Keratinocyte (primary cell): Measurements from ENCODE around the gene POU6F2. TPM values are rescaled to one million over a fixed set of nuclear protein-coding genes. Genes with fewer than 3 reads are reported as not detected.

Experiments
- DNase-seq: peaks from one replicate; pipeline ENCODE4 v3.0.0-alpha.2; 2011; ENCODE audit warnings: low read depth, missing footprints, low spot score
- FAIRE-seq: peaks from 2 replicates; lab custom pipeline; 2011; peaks lifted over from hg19 to GRCh38; lab: Jason Lieb, UNC
- H2AFZ ChIP-seq: 2 replicates; pipeline ENCODE4 v1.6.0; 2012; ENCODE audit warnings: low read length, control low read depth, inconsistent platforms; ENCODE audit not compliant: control insufficient read depth
- H3K27ac ChIP-seq: 2 replicates; pipeline ENCODE4 v1.5.1; 2011; ENCODE audit warnings: low read length; ENCODE audit not compliant: control insufficient read depth, insufficient read depth
- H3K27me3 ChIP-seq: 3 replicates; pipeline ENCODE4 v1.6.0; 2011; ENCODE audit warnings: low read length; ENCODE audit not compliant: control insufficient read depth, insufficient read depth; ENCODE audit errors: extremely low read depth
- H3K36me3 ChIP-seq, 2 experiments: 2 replicates in 1 of 2; 3 replicates in 1 of 2; pipeline ENCODE4 v1.5.1; 2011; ENCODE audit warnings: low read length in 2 of 2, mild to moderate bottlenecking in 1 of 2; ENCODE audit not compliant: control insufficient read depth in 2 of 2, insufficient read depth in 2 of 2; ENCODE audit errors: extremely low read depth in 1 of 2
- H3K4me1 ChIP-seq: 3 replicates; pipeline ENCODE4 v1.5.1; 2011; ENCODE audit warnings: low read length; ENCODE audit not compliant: control insufficient read depth, insufficient read depth; ENCODE audit errors: extremely low read depth
- H3K4me2 ChIP-seq: 3 replicates; pipeline ENCODE4 v1.6.0; 2011; ENCODE audit warnings: low read depth, low read length; ENCODE audit not compliant: control insufficient read depth, insufficient read depth; ENCODE audit errors: extremely low read depth
- H3K4me3 ChIP-seq, 3 experiments: fragments of 200-600 bp in 1 of 3; sonication (generic) in 1 of 3; 2 replicates in 2 of 3; 3 replicates in 1 of 3; pipeline ENCODE4 v1.5.1; 2011 to 2016; ENCODE audit warnings: low read length in 3 of 3, mild to moderate bottlenecking in 3 of 3, control low read depth in 2 of 3, inconsistent platforms in 1 of 3, low read depth in 1 of 3, mixed read lengths in 1 of 3, mixed run types in 1 of 3, moderate library complexity in 1 of 3; ENCODE audit not compliant: control insufficient read depth in 2 of 3, insufficient read depth in 2 of 3; ENCODE audit errors: extremely low read depth in 1 of 3
- H3K79me2 ChIP-seq: 2 replicates; pipeline ENCODE4 v1.6.0; 2012; ENCODE audit warnings: low read length; ENCODE audit not compliant: control insufficient read depth, insufficient read depth
- H3K9ac ChIP-seq: 3 replicates; pipeline ENCODE4 v1.6.0; 2011; ENCODE audit warnings: low read length; ENCODE audit not compliant: control insufficient read depth, insufficient read depth; ENCODE audit errors: extremely low read depth
- H3K9me1 ChIP-seq: 3 replicates; pipeline ENCODE4 v1.6.0; 2011; ENCODE audit warnings: low read length; ENCODE audit not compliant: control insufficient read depth, insufficient read depth; ENCODE audit errors: extremely low read depth
- H3K9me3 ChIP-seq: 2 replicates; pipeline ENCODE4 v1.5.1; 2012; ENCODE audit warnings: low read depth, low read length; ENCODE audit not compliant: control insufficient read depth
- H4K20me1 ChIP-seq: 3 replicates; pipeline ENCODE4 v1.6.0; 2011; ENCODE audit warnings: low read length; ENCODE audit not compliant: control insufficient read depth, insufficient read depth; ENCODE audit errors: extremely low read depth
- EZH2 ChIP-seq: IDR thresholded peaks from one replicate; pipeline ENCODE4 v1.6.1; 2012; ENCODE audit warnings: inconsistent platforms, mild to moderate bottlenecking, low read length, moderate library complexity
- dilution Hi-C: fragments of 300-500 bp; cut with MboI; formaldehyde crosslinking; loops from one replicate; pipeline ENCODE4 v1.7.0; 2020; ENCODE audit warnings: low sequenced_read_pairs; ENCODE audit not compliant: extremely low pct_ligation_motif_present
- polyA plus RNA-seq, 5 experiments: library from polyadenylated mRNA; depleted of rRNA in 3 of 5; stranded (reverse) in 3 of 5; stranded (forward) in 1 of 5; unstranded in 1 of 5; fragments of >200 nt; gene quantifications; 1 replicate in 1 of 5; 2 replicates in 3 of 5; 3 replicates in 1 of 5; pipeline versions ENCODE4 v1.2.1 to v1.2.3, GENCODE V29; 2011 to 2012; ENCODE audit warnings: missing spikeins in 2 of 5, low read depth in 1 of 5, low replicate concordance in 1 of 5
- TF ChIP-seq, protein P1 (sequence below), 3 experiments: IDR thresholded peaks in 1 of 3; conservative IDR thresholded peaks in 1 of 3; optimal IDR thresholded peaks in 1 of 3; 2 replicates in 2 of 3; 3 replicates in 1 of 3; pipeline versions ENCODE3 to v1.5.1; 2011; ENCODE audit warnings: low read length in 3 of 3, mild to moderate bottlenecking in 3 of 3, moderate library complexity in 2 of 3, control low read depth in 1 of 3, inconsistent platforms in 1 of 3; ENCODE audit not compliant: insufficient read depth in 2 of 3; ENCODE audit errors: extremely low read depth in 1 of 3

POU6F2 gene
- polyA plus RNA-seq, 1 donor (not counting 4 experiments of a cell fraction or from before 2014, with no cell fraction given): not detected

DNA sequence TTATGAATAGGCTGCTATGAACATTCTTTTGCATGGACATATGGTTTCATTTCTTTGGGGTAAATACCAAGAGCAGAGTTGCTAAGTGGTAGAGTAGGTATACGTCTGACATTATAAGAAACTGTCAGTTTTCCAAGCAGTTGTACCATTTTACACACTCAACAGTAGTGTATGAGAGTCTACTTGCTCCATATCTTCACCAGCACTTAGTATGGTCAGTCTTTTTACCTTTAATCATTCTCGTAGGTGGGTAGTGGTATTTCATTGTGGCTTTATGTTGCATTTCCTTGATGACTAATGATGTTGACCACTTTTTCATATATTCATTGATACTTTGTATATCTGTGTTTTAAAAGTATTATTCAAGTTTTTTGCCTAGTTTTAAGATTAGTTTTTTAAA is 45.1 kb downstream of the POU6F2 start:
- no peaks in the 10 kb centered on the region for H3K9me3 ChIP-seq
- dilution Hi-C loops: no loop called here

DNA sequence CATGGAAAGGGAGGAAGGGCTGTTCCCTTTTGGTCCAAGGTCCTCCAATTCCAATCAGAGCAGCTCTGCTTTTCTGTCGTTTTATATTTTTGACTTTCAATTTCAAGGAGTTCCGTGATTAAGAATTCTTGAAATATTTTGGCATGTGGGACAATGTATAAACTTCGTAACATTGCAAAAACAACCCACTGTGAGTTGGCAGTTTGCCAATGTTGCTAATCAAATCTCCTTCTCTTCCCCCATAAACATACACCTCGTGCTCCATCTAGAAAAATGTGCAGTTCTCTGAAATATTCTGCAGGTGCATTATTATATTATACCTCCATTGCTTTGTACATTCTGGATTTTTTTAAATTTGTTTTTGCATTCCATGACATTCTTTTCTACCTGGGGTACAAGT is 49.8 kb downstream of the POU6F2 start:
- dilution Hi-C loops: no loop called here
- no peak for FAIRE-seq

More for the DNA sequence above, 45.1 kb downstream of the POU6F2 start:
- H3K36me3 ChIP-seq: no peaks in the 10 kb centered on the region
- no peaks in the 10 kb centered on the region for H3K27me3 ChIP-seq
- no peaks in the 10 kb centered on the region for H3K79me2 ChIP-seq
- no peaks in the 10 kb centered on the region for H4K20me1 ChIP-seq
- H3K27ac ChIP-seq: no peak overlapping the region
- TF ChIP-seq EZH2: no peak
- TF ChIP-seq, protein P1, sequence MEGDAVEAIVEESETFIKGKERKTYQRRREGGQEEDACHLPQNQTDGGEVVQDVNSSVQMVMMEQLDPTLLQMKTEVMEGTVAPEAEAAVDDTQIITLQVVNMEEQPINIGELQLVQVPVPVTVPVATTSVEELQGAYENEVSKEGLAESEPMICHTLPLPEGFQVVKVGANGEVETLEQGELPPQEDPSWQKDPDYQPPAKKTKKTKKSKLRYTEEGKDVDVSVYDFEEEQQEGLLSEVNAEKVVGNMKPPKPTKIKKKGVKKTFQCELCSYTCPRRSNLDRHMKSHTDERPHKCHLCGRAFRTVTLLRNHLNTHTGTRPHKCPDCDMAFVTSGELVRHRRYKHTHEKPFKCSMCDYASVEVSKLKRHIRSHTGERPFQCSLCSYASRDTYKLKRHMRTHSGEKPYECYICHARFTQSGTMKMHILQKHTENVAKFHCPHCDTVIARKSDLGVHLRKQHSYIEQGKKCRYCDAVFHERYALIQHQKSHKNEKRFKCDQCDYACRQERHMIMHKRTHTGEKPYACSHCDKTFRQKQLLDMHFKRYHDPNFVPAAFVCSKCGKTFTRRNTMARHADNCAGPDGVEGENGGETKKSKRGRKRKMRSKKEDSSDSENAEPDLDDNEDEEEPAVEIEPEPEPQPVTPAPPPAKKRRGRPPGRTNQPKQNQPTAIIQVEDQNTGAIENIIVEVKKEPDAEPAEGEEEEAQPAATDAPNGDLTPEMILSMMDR (optimal IDR thresholded peaks at IDR 0.05 in 1 of 3, IDR thresholded peaks at IDR 0.05 in 1 of 3, conservative IDR thresholded peaks at IDR 0.05 in 1 of 3; ENCODE audit: extremely low read depth in 1 of 3, insufficient read depth in 2 of 3, low read length in 3 of 3): no peak
- no peak overlapping the region for H3K9ac ChIP-seq
- no peak overlapping the region for H2AFZ ChIP-seq
- no peak for DNase-seq
- H3K4me3 ChIP-seq: no peak overlapping the region
- H3K9me1 ChIP-seq: no peaks in the 10 kb centered on the region
- no peak overlapping the region for H3K4me2 ChIP-seq
- no peak for FAIRE-seq
- H3K4me1 ChIP-seq: no peaks in the 10 kb centered on the region

More for the DNA sequence above, 49.8 kb downstream of the POU6F2 start:
- TF ChIP-seq, protein P1 (optimal IDR thresholded peaks at IDR 0.05 in 1 of 3, IDR thresholded peaks at IDR 0.05 in 1 of 3, conservative IDR thresholded peaks at IDR 0.05 in 1 of 3; ENCODE audit: extremely low read depth in 1 of 3, insufficient read depth in 2 of 3, low read length in 3 of 3): no peak
- TF ChIP-seq EZH2: no peak
- Histone ChIP-seq H3K27ac (no peak overlapping the region), H3K27me3 (no peaks in the 10 kb centered on the region), H3K36me3 (no peaks in the 10 kb centered on the region), H2AFZ (no peak overlapping the region), H3K9ac (no peak overlapping the region), H3K9me3 (no peaks in the 10 kb centered on the region), H3K9me1 (no peaks in the 10 kb centered on the region), H3K4me3 (no peak overlapping the region), H3K4me1 (no peaks in the 10 kb centered on the region), H4K20me1 (no peaks in the 10 kb centered on the region), H3K79me2 (no peaks in the 10 kb centered on the region), H3K4me2 (no peak overlapping the region)
- no peak for DNase-seq
